ENCODE results near the gene UBAC1. TPM values are rescaled to one million over a fixed set of nuclear protein-coding genes. Genes with fewer than 3 reads are reported as not detected.

The UBAC1 gene
- total RNA-seq, 1 donor from 2014 or later = 57.9 TPM

DNA sequence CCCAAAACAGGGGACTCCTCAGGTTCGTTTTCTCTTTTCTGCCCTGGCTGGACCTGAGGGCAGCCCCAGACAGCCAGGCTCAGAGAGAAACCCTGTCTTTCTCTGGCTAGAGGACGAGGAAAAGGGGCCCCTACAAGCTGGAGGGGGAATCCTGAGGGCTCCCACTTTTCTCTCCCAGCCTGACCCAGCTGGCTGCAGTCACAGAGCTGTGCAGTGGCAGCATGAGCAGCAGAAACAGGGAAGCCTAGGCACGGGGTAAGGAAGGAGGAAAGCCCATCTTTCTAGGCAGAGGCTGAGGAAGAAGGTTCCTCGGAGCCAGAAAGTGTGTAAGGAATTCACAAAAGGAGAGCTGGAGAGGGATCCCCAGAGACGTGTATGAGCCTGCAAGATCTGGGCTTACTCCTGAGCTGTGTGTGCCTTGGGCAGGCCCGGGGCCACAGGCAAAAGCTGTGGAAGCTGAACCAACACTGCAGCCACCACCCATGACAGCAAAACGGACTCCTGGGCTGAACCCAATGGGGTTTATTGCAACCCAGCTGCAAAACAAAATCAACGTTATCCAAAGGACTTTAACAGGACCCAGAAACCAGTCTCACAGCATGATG lies 70.0 kb downstream of the UBAC1 start:
- Histone ChIP-seq H3K4me1 (peaks cover 68% of the 10 kb centered on the region), H3K4me3 (no peak overlapping the region), H3K36me3 (no peaks in the 10 kb centered on the region), H3K27me3 (no peaks in the 10 kb centered on the region), H3K27ac (no peak overlapping the region), H3K9me3 (no peaks in the 10 kb centered on the region)
- no peak for TF ChIP-seq POLR2A (IDR thresholded peaks at IDR 0.05)
- TF ChIP-seq, protein P1, sequence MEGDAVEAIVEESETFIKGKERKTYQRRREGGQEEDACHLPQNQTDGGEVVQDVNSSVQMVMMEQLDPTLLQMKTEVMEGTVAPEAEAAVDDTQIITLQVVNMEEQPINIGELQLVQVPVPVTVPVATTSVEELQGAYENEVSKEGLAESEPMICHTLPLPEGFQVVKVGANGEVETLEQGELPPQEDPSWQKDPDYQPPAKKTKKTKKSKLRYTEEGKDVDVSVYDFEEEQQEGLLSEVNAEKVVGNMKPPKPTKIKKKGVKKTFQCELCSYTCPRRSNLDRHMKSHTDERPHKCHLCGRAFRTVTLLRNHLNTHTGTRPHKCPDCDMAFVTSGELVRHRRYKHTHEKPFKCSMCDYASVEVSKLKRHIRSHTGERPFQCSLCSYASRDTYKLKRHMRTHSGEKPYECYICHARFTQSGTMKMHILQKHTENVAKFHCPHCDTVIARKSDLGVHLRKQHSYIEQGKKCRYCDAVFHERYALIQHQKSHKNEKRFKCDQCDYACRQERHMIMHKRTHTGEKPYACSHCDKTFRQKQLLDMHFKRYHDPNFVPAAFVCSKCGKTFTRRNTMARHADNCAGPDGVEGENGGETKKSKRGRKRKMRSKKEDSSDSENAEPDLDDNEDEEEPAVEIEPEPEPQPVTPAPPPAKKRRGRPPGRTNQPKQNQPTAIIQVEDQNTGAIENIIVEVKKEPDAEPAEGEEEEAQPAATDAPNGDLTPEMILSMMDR (IDR thresholded peaks at IDR 0.05) = no peak
- no peak for TF ChIP-seq POLR2AphosphoS5 (IDR thresholded peaks at IDR 0.05; ENCODE audit: insufficient read depth in 1 of 2, low read depth in 1 of 2)
- DNase-seq (ENCODE audit: extremely low spot score in 2 of 2) = no peak
- intact Hi-C loops (cut with DNase I) = no loop called here

DNA sequence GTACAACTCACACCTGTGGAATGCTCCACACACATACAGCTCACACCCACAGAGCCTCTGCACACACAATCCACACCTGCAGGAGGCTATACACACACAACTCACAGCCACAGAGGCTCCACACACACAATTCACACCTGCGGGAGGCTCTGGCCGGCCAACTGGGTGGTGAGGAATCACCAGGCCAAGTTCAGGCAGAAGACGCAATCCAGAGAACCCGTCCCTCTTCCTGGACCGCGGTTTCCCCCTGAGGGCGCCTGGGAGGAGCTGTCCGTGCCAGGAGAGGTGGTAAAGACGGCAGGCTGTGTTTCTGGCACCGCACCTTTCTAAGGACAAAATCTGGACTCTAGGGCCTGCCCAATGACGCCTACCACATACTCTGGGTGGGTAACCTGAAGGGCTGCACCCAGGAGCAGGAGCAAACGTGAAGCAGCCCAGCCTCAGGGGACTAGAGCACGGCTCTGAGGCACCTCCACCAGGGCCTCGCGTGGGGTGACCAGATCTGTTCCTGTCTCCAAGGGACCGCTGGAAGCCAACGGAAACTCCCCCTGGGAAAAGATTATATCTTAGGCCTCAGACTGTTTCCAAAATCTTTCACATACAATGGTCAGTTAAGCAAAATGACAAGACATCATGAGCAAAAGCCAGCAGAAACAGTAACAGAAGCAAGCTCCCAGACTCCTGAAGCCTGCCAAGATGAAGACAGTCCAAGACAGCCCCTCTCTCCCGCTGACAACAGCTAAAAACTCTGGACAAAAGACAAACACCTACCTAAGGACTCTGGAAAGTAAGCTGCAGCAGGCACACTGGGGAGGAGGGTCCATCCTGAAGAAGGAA lies 70.8 kb downstream of the UBAC1 start:
- Histone ChIP-seq H3K4me1 (peaks cover 73% of the 10 kb centered on the region), H3K27me3 (no peaks in the 10 kb centered on the region), H3K27ac (no peak overlapping the region), H3K36me3 (no peaks in the 10 kb centered on the region), H3K4me3 (no peak overlapping the region), H3K9me3 (no peaks in the 10 kb centered on the region)
- intact Hi-C loops (cut with DNase I) = no loop called here
- TF ChIP-seq POLR2A (IDR thresholded peaks at IDR 0.05) (no peak), POLR2AphosphoS5 (IDR thresholded peaks at IDR 0.05; ENCODE audit: insufficient read depth in 1 of 2, low read depth in 1 of 2) (no peak)
- TF ChIP-seq, protein P1 (IDR thresholded peaks at IDR 0.05) = no peak
- peak in 1 of 2 donors; percentile 93 for DNase-seq (ENCODE audit: extremely low spot score in 2 of 2)

DNA sequence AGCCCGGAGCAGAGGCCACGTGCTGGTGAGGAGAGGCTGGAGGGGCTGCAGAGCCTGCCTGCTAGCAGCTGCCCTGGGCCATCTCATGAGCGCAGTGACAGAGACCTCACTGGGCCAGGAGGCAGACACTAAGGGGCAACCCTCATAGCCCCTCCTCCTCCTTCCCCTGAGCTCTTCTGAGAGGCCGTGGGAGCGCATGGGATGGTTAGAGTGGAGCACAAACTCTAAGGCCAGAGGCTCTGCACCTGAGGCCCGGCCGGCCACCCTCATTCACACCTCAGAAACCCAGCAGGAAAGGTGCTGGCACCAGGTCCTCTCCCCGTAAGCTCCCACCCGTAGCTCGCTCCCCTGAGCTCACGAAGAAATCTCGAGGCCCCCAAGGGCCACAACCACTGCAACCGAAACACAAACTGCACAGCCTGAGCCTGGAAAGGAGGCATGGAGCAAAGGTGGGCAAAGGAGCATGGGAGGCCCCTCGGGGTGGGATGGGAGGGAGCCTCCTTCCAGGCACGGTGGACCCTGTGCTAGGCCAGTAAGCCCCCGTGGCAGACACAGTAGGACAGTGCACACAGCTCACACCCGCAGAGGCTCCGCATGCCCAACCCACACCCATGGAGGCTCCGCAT lies 71.5 kb downstream of the UBAC1 start:
- no peak overlapping the region for H3K27ac ChIP-seq
- intact Hi-C loops (cut with DNase I) = no loop called here
- no peak overlapping the region for H3K4me3 ChIP-seq
- H3K9me3 ChIP-seq = no peaks in the 10 kb centered on the region
- no peak for TF ChIP-seq POLR2A (IDR thresholded peaks at IDR 0.05)
- no peak for TF ChIP-seq POLR2AphosphoS5 (IDR thresholded peaks at IDR 0.05; ENCODE audit: insufficient read depth in 1 of 2, low read depth in 1 of 2)
- TF ChIP-seq, protein P1 (IDR thresholded peaks at IDR 0.05) = no peak
- H3K36me3 ChIP-seq = no peaks in the 10 kb centered on the region
- H3K27me3 ChIP-seq = no peaks in the 10 kb centered on the region
- peaks cover 80% of the 10 kb centered on the region for H3K4me1 ChIP-seq
- peak in 1 of 2 donors; percentile 93 for DNase-seq (ENCODE audit: extremely low spot score in 2 of 2)

DNA sequence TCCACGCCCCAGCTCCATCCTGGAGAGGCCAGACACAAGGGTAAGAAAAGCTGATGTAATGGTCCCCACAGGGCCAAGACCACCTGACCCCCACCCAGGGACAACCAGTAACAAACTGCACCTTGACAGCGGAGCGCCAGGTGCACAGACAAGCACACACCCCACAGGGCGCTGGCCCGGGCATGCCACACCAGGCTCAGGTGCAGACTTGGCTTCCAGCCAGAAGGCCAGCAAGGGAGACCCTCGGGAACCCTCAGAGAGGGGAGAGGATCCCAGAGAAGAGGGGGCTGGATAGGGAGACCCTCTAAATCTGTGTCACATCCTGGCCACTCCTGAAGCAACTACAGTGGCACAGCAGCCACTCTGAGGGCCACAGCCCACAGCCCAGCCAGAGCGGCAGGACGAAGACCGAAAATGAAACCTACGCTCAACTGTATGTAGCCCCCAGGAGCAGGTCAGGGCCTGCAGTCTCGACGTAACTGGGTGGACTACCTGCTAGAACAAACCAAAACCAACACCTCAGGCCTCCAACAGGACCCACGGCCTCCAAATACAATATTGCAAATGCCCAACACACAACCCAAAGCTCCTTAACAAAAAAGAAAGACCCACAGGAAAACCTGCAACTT lies 72.3 kb downstream of the UBAC1 start:
- H3K36me3 ChIP-seq = no peaks in the 10 kb centered on the region
- H3K9me3 ChIP-seq = no peaks in the 10 kb centered on the region
- H3K27me3 ChIP-seq = no peaks in the 10 kb centered on the region
- no peak for TF ChIP-seq POLR2A (IDR thresholded peaks at IDR 0.05)
- TF ChIP-seq POLR2AphosphoS5 (IDR thresholded peaks at IDR 0.05; ENCODE audit: insufficient read depth in 1 of 2, low read depth in 1 of 2) = no peak
- TF ChIP-seq, protein P1 (IDR thresholded peaks at IDR 0.05) = no peak
- H3K4me1 ChIP-seq = peaks cover 81% of the 10 kb centered on the region
- H3K4me3 ChIP-seq = no peak overlapping the region
- no peak overlapping the region for H3K27ac ChIP-seq
- intact Hi-C loops (cut with DNase I) = no loop called here
- DNase-seq (ENCODE audit: extremely low spot score in 2 of 2) = no peak

All from vagina (tissue), 2 donors.